Neuronal stem cell (in vitro differentiated cells): Measurements from ENCODE around the gene PLSCR1. TPM values are rescaled to one million over a fixed set of nuclear protein-coding genes. Genes with fewer than 3 reads are reported as not detected.

Source experiments
- DNase-seq: peaks from one replicate; pipeline ENCODE4 v3.0.0-alpha.2; 2013; ENCODE audit warnings: low spot score
- H2AFZ ChIP-seq: one replicate; pipeline ENCODE4 v1.6.1; 2013; ENCODE audit warnings: mild to moderate bottlenecking, low read length, inconsistent platforms
- H2AK5ac ChIP-seq: 2 replicates; pipeline ENCODE4 v1.6.1; 2013; ENCODE audit warnings: low read depth, mild to moderate bottlenecking, inconsistent platforms, low read length, moderate library complexity, mixed read lengths
- H2BK120ac ChIP-seq: 2 replicates; pipeline ENCODE4 v1.6.1; 2013; ENCODE audit warnings: low read depth, mild to moderate bottlenecking, inconsistent platforms, low read length, moderate library complexity, mixed read lengths
- H2BK12ac ChIP-seq: one replicate; pipeline ENCODE4 v1.6.1; 2013; ENCODE audit warnings: low read length, inconsistent platforms
- H2BK15ac ChIP-seq: 2 replicates; pipeline ENCODE4 v1.6.1; 2013; ENCODE audit warnings: mild to moderate bottlenecking, low read length, inconsistent platforms, mixed read lengths
- H2BK5ac ChIP-seq: one replicate; pipeline ENCODE4 v1.6.1; 2013; ENCODE audit warnings: inconsistent platforms, mild to moderate bottlenecking, low read length, moderate library complexity
- H3K14ac ChIP-seq: one replicate; pipeline ENCODE4 v1.6.1; 2013; ENCODE audit warnings: low read length, inconsistent platforms
- H3K18ac ChIP-seq: 2 replicates; pipeline ENCODE4 v1.6.1; 2013; ENCODE audit warnings: low read length, inconsistent platforms
- H3K23ac ChIP-seq: 2 replicates; pipeline ENCODE4 v1.6.1; 2013; ENCODE audit warnings: low read depth, mild to moderate bottlenecking, mixed read lengths, low read length, inconsistent platforms; ENCODE audit not compliant: poor library complexity
- H3K27ac ChIP-seq: replicated peaks from 3 replicates; pipeline ENCODE4 v1.5.1; 2013; ENCODE audit warnings: low read length, inconsistent platforms
- H3K27me3 ChIP-seq, 3 experiments: 2 replicates each; pipeline ENCODE4 v1.6.1; 2013; ENCODE audit warnings: low read length in 3 of 3, mild to moderate bottlenecking in 2 of 3, inconsistent platforms in 1 of 3, low read depth in 1 of 3, mixed read lengths in 1 of 3, moderate library complexity in 1 of 3; ENCODE audit not compliant: control insufficient read depth in 3 of 3, insufficient read depth in 3 of 3
- H3K36me3 ChIP-seq, 2 donors: replicated peaks in 1 of 2; 2 replicates each; pipeline ENCODE4 v1.6.1; 2013; ENCODE audit warnings: low read length in 2 of 2; ENCODE audit not compliant: control insufficient read depth in 2 of 2, insufficient read depth in 2 of 2
- H3K4ac ChIP-seq: 2 replicates; pipeline ENCODE4 v1.6.1; 2013; ENCODE audit warnings: inconsistent platforms, mild to moderate bottlenecking, low read length, moderate library complexity
- H3K4me1 ChIP-seq, 2 donors: 1 replicate in 1 of 2; 2 replicates in 1 of 2; pipeline ENCODE4 v1.6.1; 2013; ENCODE audit warnings: low read length in 2 of 2, low read depth in 1 of 2; ENCODE audit not compliant: control insufficient read depth in 2 of 2, insufficient read depth in 1 of 2
- H3K4me2 ChIP-seq: one replicate; pipeline ENCODE4 v1.6.1; 2013; ENCODE audit warnings: mild to moderate bottlenecking, low read length, inconsistent platforms; ENCODE audit not compliant: insufficient read depth, poor library complexity, severe bottlenecking
- H3K4me3 ChIP-seq, 2 donors: 2 replicates each; pipeline ENCODE4 v1.5.1; 2013; ENCODE audit warnings: low read length in 2 of 2, mild to moderate bottlenecking in 2 of 2, inconsistent platforms in 1 of 2, moderate library complexity in 1 of 2
- H3K79me1 ChIP-seq: one replicate; pipeline ENCODE4 v1.6.1; 2013; ENCODE audit warnings: low read depth, mild to moderate bottlenecking, inconsistent platforms, low read length, moderate library complexity
- H3K9ac ChIP-seq: one replicate; pipeline ENCODE4 v1.6.1; 2013; ENCODE audit warnings: mild to moderate bottlenecking, low read depth, low read length, inconsistent platforms; ENCODE audit not compliant: poor library complexity
- H3K9me3 ChIP-seq, 2 donors: replicated peaks in 1 of 2; 2 replicates each; pipeline versions ENCODE3 to v1.6.1; 2013; ENCODE audit warnings: low read length in 2 of 2, mild to moderate bottlenecking in 2 of 2, inconsistent platforms in 1 of 2, low read depth in 1 of 2, mixed read lengths in 1 of 2, moderate library complexity in 1 of 2; ENCODE audit not compliant: control insufficient read depth in 2 of 2, insufficient read depth in 1 of 2
- H4K8ac ChIP-seq: one replicate; pipeline ENCODE4 v1.6.1; 2013; ENCODE audit warnings: low read depth, mild to moderate bottlenecking, inconsistent platforms, low read length, moderate library complexity
- H4K91ac ChIP-seq: one replicate; pipeline ENCODE4 v1.6.1; 2013; ENCODE audit warnings: low read length, low read depth, mild to moderate bottlenecking, inconsistent platforms; ENCODE audit not compliant: poor library complexity
- WGBS, 2 donors: extraction: QIAGEN DNeasy Blood & Tissue Kit; methylation state at CpG; one replicate each; pipeline ENCODE4 v1.1.7; 2013; ENCODE audit warnings: missing lambda C conversion rate in 2 of 2, mixed read lengths in 1 of 2; ENCODE audit not compliant: insufficient read length in 2 of 2, insufficient replicate concordance in 1 of 2; ENCODE audit errors: extremely low coverage in 2 of 2; 5-methylcytosine and 5-hydroxymethylcytosine counted together
- polyA plus RNA-seq, 2 experiments: library from polyadenylated mRNA; stranded (reverse); fragments of 200-250 nt; gene quantifications; one replicate each; pipeline ENCODE4 v1.2.3, GENCODE V29; 2013

PLSCR1 gene, protein sequence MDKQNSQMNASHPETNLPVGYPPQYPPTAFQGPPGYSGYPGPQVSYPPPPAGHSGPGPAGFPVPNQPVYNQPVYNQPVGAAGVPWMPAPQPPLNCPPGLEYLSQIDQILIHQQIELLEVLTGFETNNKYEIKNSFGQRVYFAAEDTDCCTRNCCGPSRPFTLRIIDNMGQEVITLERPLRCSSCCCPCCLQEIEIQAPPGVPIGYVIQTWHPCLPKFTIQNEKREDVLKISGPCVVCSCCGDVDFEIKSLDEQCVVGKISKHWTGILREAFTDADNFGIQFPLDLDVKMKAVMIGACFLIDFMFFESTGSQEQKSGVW
- polyA plus RNA-seq (2013, experiment 1 of 2) = 10.7 TPM
- polyA plus RNA-seq (2013, experiment 2 of 2) = 11.0 TPM

DNA sequence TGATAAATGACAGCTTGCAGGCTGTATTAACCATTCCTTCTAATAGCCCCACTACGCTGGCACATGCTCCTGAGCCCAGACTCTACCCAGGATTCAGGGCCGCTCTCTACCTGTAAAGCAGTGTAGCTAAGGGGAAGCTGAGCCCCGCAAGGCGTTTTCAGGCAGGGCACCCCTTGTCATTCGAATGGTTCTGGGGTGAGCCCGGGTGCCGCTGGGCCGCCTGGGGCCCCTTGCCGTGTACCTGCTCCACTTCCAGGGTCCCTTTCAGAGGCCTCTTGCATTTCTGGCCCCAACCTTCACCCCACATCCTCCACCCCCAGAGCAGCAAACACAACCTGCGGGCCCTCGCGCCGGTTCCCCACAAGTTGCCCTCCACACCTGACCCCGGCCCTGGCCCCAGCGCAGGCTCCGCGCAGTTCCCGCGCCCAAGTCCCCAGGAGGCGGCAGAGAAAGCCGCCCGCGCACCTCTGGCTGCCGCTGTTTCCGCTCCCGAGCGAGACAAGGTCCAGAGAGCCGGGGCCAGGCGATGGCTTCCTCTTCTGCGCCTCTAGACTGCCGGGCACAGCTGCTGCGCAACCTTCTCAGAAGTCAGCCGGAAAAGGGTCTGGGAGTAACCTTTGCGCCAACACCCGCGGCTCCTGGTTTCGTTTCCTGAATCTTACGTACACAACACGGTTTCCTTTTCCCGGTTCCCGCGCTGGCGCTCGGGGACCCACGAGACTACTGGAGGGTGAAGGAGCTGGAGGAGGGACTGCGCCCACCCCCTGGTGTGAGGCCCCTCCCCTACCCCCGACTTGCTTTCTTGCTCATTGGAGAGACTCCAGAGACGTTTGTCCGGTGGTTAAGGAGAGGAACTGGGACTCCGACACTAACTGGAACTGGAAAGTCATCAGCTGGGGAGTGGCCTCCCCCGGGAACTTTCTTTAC lies at the start of gene PLSCR1:
TSS of gene PLSCR1 (minus strand) at position 606 of the 927 bp plus-strand sequence. CDS start 8,055 bp downstream, outside the sequence.
- Histone ChIP-seq H3K4me2 (peak within 1 kb of the TSS; percentile 77), H3K9ac (peak within 1 kb of the TSS; percentile 70), H3K79me1 (no peaks in the 10 kb centered on the region), H2AFZ (peak within 1 kb of the TSS; percentile 98), H3K27me3 (no peaks in the 10 kb centered on the region), H3K14ac (peak within 1 kb of the TSS; percentile 82), H3K23ac (peak within 1 kb of the TSS; percentile 89), H3K9me3 (peaks cover 0 to 6% of the 10 kb centered on the region in 2 donors), H2BK5ac (no peak within 1 kb of the TSS), H2BK12ac (peak within 1 kb of the TSS; percentile 41), H3K4me3 (peak within 1 kb of the TSS; percentile 68 to 81), H3K27ac (no peak within 1 kb of the TSS), H2AK5ac (peak within 1 kb of the TSS; percentile 28), H3K36me3 (peaks cover 0 to 7% of the 10 kb centered on the region in 2 donors), H2BK120ac (no peak within 1 kb of the TSS), H4K8ac (no peak within 1 kb of the TSS), H4K91ac (no peak within 1 kb of the TSS), H2BK15ac (peak within 1 kb of the TSS; percentile 89), H3K4me1 (peaks cover 0 to 4% of the 10 kb centered on the region in 2 donors), H3K4ac (peak within 1 kb of the TSS; percentile 66), H3K18ac (peak within 1 kb of the TSS; percentile 95)
- WGBS, 2 donors = no CpG with 5 or more reads among the region's 51 CpGs
- peak; percentile 66 for DNase-seq

DNA sequence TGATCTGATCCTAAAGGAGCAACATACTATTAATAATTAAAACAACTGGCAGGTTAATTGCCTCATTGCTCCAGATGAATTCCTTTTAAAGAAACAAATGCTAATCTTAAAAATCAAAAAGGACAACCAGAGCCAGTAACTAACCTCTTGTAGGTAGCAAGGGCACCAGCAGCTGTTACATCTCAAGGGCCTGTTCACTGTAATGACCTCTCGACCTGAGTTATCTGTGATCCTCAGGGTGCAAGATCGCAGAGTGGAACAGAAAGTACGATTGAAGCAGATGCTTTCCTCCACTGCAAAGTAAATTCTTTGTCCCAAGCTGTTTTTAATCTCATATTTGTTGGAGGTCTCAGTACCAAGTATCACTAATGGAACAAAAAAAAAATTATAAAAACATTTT lies 49.4 kb upstream of the PLSCR1 start:
- H2AK5ac ChIP-seq = no peak overlapping the region
- no peak for DNase-seq
- H3K18ac ChIP-seq = no peak overlapping the region
- H2BK120ac ChIP-seq = no peak overlapping the region
- no peaks in the 10 kb centered on the region for H3K27me3 ChIP-seq
- no peak overlapping the region for H4K91ac ChIP-seq
- no peak overlapping the region for H3K4me2 ChIP-seq
- no peak overlapping the region for H2BK15ac ChIP-seq
- WGBS, 2 donors = no CpG with 5 or more reads among the region's 3 CpGs
- H3K9ac ChIP-seq = no peak overlapping the region
- H3K23ac ChIP-seq = no peak overlapping the region
- no peaks in the 10 kb centered on the region for H3K4me1 ChIP-seq
- no peaks in the 10 kb centered on the region for H3K79me1 ChIP-seq
- no peak overlapping the region for H2BK5ac ChIP-seq
- no peak overlapping the region for H3K4me3 ChIP-seq
- no peak overlapping the region for H4K8ac ChIP-seq
- no peaks in the 10 kb centered on the region for H3K9me3 ChIP-seq
- H3K4ac ChIP-seq = no peak overlapping the region
- H3K36me3 ChIP-seq = no peaks in the 10 kb centered on the region
- no peak overlapping the region for H3K14ac ChIP-seq
- no peak overlapping the region for H2AFZ ChIP-seq
- H2BK12ac ChIP-seq = no peak overlapping the region
- H3K27ac ChIP-seq = no peak overlapping the region

DNA sequence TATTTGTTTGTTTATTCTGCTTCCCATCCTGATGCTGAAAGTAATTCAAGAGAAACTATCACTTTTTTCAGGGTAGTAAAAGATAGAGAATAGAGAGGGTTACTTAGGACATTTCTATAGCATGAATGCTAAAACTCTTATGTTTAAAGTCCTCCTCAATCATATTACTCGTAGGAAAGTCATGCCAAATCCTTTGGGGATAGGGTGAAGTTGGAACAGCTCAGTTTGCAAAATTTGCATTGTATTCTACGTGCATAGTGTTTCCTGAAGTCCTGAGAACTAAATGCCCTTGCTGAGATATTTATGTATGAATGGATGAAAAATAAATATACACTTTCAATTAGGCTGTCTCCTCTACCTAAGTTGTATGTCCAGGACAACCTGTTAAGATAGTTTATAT lies 46.1 kb upstream of the PLSCR1 start:
- Histone ChIP-seq H3K4me3 (no peak overlapping the region), H2BK12ac (no peak overlapping the region), H3K23ac (no peak overlapping the region), H3K18ac (no peak overlapping the region), H2BK120ac (no peak overlapping the region), H2BK15ac (no peak overlapping the region), H3K9ac (no peak overlapping the region), H2BK5ac (no peak overlapping the region), H4K91ac (no peak overlapping the region), H3K27ac (no peak overlapping the region), H3K4me2 (no peak overlapping the region), H3K14ac (no peak overlapping the region), H3K79me1 (no peaks in the 10 kb centered on the region), H3K36me3 (no peaks in the 10 kb centered on the region), H3K9me3 (no peaks in the 10 kb centered on the region), H2AFZ (no peak overlapping the region), H4K8ac (no peak overlapping the region), H2AK5ac (no peak overlapping the region), H3K4me1 (no peaks in the 10 kb centered on the region), H3K27me3 (no peaks in the 10 kb centered on the region), H3K4ac (no peak overlapping the region)
- DNase-seq = no peak
- WGBS, 2 donors = no CpG with 5 or more reads among the region's 2 CpGs
